Measurements from ENCODE around the gene CEP20.

The CEP20 gene

DNA sequence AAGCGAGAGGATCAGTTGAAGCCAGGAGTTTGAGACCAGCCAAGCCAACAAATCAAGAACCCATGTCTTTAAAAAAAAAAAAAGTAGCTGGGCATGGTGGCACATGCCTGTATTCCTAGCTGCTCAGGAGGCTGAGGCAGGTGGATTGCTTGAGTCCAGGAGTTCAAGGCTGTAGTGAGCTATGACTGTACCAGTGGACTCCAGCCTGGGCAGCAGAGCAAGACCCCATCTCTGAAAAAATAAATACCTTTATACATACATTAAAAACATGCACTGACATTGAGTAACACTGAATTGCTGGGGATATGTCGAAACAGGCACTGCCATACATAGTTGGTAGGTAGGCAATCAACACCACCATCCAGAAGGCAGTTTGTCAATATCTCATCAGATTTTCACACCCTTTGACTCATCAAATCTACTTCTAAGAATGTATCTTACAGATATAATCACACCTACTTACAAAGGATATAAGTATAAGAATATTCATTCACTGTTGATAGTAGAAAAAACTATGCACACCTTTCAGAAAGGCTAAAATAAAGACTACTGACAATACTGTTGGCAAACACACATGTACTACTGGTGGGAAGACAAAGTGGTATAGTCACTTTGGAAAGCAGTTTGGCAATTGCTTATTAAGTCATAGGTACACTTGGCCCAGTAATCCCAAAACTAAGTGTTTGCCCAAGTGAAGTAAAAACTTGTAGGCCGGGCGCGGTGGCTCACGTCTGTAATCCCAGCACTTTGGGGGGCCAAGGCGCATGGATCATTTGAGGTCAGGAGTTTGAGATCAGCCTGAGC, 6.4 kb upstream of the CEP20 start:
- TF ChIP-seq, protein P1, sequence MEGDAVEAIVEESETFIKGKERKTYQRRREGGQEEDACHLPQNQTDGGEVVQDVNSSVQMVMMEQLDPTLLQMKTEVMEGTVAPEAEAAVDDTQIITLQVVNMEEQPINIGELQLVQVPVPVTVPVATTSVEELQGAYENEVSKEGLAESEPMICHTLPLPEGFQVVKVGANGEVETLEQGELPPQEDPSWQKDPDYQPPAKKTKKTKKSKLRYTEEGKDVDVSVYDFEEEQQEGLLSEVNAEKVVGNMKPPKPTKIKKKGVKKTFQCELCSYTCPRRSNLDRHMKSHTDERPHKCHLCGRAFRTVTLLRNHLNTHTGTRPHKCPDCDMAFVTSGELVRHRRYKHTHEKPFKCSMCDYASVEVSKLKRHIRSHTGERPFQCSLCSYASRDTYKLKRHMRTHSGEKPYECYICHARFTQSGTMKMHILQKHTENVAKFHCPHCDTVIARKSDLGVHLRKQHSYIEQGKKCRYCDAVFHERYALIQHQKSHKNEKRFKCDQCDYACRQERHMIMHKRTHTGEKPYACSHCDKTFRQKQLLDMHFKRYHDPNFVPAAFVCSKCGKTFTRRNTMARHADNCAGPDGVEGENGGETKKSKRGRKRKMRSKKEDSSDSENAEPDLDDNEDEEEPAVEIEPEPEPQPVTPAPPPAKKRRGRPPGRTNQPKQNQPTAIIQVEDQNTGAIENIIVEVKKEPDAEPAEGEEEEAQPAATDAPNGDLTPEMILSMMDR (IDR thresholded peaks at IDR 0.05), result no peak

DNA sequence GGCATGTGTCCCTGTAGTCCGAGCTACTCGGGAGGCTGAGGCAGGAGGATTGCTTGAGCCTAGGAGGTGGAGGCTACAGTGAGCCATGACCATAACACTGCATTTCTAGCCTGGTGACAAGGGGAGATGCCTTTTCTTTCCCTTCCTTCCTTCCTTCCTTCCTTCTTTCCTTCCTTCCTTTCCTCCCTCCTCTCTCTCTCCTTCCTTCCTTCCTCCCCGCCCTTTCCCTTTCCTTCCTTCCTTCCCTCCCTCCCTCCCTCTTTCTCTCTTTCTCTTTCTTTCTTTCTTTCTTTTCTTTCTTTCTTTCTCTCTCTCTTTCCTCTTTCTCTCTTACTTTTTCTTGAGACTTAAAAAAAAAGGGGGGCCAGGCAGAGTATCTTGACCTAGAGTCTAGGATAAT, 3.1 kb upstream of the CEP20 start:
- TF ChIP-seq, protein P1 (IDR thresholded peaks at IDR 0.05), result no peak

DNA sequence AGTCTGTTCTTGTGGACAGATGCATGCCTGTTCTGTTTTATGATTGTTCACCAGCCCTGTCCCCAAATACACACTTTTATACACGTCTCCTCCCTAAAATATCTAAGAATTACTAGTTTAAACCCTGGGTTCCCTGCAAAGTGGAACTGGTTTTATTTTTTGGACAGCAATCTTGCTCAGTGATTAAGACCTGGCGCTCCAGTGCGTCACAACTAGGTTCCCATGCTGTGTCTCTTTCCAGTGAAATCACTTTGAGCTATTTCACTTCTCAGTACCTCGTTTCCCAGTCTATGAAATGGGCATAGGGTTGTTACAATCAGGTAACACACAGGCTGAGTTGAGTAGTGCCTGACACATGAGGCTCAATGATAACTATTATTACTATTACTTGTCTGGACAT, 1.1 kb downstream of the CEP20 start:
- TF ChIP-seq, protein P1 (IDR thresholded peaks at IDR 0.05), result no peak

DNA sequence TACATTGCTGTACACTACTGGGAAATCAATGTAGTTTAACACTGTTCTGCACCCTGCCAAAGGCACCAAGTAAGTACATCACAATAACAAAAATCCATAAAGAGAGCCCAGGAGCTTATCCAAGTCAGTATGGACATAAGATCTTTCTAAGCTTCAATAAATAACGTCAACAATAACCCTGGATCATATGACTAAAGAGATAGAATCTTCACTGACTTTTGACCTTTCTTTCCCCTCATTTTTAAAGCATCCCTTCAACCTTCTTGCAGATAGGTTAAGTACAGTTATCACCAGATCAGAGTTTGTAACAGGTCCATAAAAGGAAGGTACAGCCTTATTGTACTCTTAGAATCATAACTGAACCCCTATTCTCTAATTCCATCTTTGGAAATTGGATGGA, 2.3 kb downstream of the CEP20 start:
- TF ChIP-seq, protein P1 (IDR thresholded peaks at IDR 0.05), result no peak

DNA sequence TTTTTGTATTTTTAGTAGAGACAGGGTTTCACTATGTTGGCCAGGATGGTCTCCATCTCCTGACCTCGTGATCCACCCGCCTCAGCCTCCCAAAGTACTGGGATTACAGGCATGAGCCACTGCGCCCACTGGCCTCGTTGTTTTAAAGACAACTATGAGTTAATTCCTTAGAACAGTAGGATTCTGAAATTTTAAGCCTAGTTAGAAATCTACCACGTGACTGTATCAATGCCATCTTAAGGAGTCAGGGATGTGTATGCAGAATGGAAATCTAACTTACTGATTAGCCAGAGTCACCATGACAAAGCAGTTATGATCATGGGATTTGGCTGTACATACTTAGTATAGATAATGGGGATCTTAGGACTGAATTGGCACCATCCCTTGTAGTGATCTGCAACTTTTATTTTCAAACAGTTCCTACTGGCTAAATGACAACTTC, 2.8 kb downstream of the CEP20 start:
- TF ChIP-seq, protein P1 (IDR thresholded peaks at IDR 0.05), result no peak

DNA sequence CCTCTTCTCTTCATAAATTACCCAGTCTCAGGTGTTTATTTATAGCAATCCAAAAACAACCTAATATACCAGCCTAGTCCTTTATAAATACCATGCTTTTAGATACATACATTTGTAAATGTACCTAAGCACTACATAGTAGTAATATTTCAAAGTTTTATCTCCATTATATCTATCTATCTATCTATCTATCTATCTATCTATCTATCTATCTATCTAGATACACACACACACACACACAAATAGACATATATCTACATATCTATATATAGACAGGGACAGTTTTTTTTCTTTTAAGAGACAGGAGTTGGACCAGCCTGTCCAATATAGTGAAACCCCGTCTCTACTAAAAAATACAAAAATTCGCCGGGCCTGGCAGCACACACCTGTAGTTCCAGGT, 5.8 kb downstream of the CEP20 start:
- TF ChIP-seq, protein P1 (IDR thresholded peaks at IDR 0.05), result no peak

DNA sequence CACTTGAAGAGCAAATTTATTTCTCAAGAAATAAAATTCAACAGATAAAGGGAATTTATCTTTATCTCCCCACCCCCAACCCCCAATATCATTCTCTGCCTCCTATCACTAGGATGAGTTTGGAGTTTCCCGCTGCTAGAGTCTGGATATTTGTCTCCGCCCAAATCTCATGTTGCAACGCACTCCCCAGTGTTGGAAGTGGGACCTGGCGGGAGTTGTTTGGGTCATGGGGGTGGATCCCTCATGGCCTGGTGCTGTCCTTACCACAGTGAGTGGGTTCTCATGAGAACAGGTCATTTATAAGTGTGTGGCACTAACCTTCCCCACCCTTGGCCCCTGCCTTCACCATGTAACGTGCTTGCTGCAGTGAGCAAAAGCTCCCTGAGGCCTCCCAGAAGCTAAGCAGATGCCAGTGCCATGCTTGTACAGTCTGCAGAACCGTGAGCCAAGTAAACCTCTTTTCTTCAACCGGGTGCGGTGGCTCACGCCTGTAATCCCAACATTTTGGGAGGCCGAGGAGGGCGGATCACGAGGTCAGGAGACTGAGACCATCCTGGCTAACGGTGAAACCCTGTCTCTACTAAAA, 6.5 kb downstream of the CEP20 start:
- TF ChIP-seq, protein P1 (IDR thresholded peaks at IDR 0.05), result no peak
